Choroid plexus epithelial cell (primary cell): Measurements from ENCODE around the gene ADSL.
"Not testable (repeated sequence)": the region's sequence is repeated elsewhere in the genome, so short reads cannot be mapped to it uniquely, and the experiment has no call there.

ENCODE experiments used
- DNase-seq: peaks from one replicate; pipeline ENCODE4 v3.0.0-alpha.2; 2010; ENCODE audit warnings: low read depth
- H3K4me3 ChIP-seq: 2 replicates; pipeline ENCODE4 v1.5.1; 2011; ENCODE audit warnings: low read depth, mild to moderate bottlenecking, control low read depth, low read length, moderate library complexity
- CTCF ChIP-seq: conservative IDR thresholded peaks from 2 replicates; pipeline ENCODE4 v1.5.1; 2011; ENCODE audit warnings: low read depth, mild to moderate bottlenecking, control low read depth, inconsistent platforms, low read length, moderate library complexity

The ADSL gene

GRCh38 chr22:40309631-40310030, 36.7 kb upstream of the ADSL start:
- TF ChIP-seq CTCF = no peak
- no peak for DNase-seq
- H3K4me3 ChIP-seq = no peak overlapping the region

- no peak overlapping the region for H3K4me3 ChIP-seq
- no peak for TF ChIP-seq CTCF
- peak; percentile 86 for DNase-seq
These were observed 36.1 kb upstream of the ADSL start for GRCh38 chr22:40310081-40310767.

GRCh38 chr22:40310768-40311120, 35.6 kb upstream of the ADSL start:
- DNase-seq = no peak
- no peak for TF ChIP-seq CTCF
- no peak overlapping the region for H3K4me3 ChIP-seq

GRCh38 chr22:40311646-40312045, 34.7 kb upstream of the ADSL start:
- not testable (repeated sequence) for DNase-seq, H3K4me3 ChIP-seq

- no peak overlapping the region for H3K4me3 ChIP-seq
- no peak for DNase-seq
- no peak for TF ChIP-seq CTCF
These were observed 34.2 kb upstream of the ADSL start for GRCh38 chr22:40312050-40312449.

GRCh38 chr22:40313007-40313406, 33.3 kb upstream of the ADSL start:
- no peak for DNase-seq
- no peak for TF ChIP-seq CTCF

GRCh38 chr22:40314041-40314440, 32.3 kb upstream of the ADSL start:
- TF ChIP-seq CTCF = no peak
- DNase-seq = no peak
- no peak overlapping the region for H3K4me3 ChIP-seq

More at GRCh38 chr22:40313007-40313406, 33.3 kb upstream of the ADSL start:
- no peak overlapping the region for H3K4me3 ChIP-seq
